IMR-90 (cell line): ENCODE measurements around the gene MGME1. TPM values are rescaled to one million over a fixed set of nuclear protein-coding genes. Genes with fewer than 3 reads are reported as not detected.

Experiments used
- ATAC-seq: fragments of 200-7000 bp; cut with Tn5 transposase; 2 replicates; pipeline ENCODE4 v1.9.1; 2020; ENCODE audit warnings: low read depth, mild to moderate bottlenecking, moderate library complexity
- BruUV-seq: library from RNA; stranded (reverse); fragments of 400-500 nt; replicated peaks from 2 replicates; lab custom pipeline; 2021; lab: Mats Ljungman, UMichigan
- CTCF ChIA-PET: fragments of 300-600 bp; formaldehyde crosslinking; extraction: SDS; loops from one replicate; lab custom pipeline; 2021; ENCODE audit warnings: antibody characterized with exemption; lab: Yijun Ruan, JAX
- POLR2A ChIA-PET: fragments of 300-600 bp; sonication (Branson Sonifier 250); formaldehyde crosslinking; loops from one replicate; lab custom pipeline; 2022; ENCODE audit warnings: antibody characterized with exemption; ENCODE audit not compliant: unreplicated experiment; lab: Charles Lee
- DNase-seq: peaks from one replicate; pipeline ENCODE4 v3.0.0; 2013
- H2AFZ ChIP-seq: replicated peaks from 2 replicates; pipeline ENCODE3; 2013; ENCODE audit warnings: low read length, mild to moderate bottlenecking; ENCODE audit not compliant: poor library complexity
- H2AK5ac ChIP-seq: 2 replicates; pipeline ENCODE4 v1.6.1; 2013; ENCODE audit warnings: low read depth, low read length, inconsistent platforms
- H2AK9ac ChIP-seq: replicated peaks from 2 replicates; pipeline ENCODE3; 2013; ENCODE audit warnings: mild to moderate bottlenecking, low read depth, low read length, moderate library complexity; ENCODE audit not compliant: poor library complexity
- H2BK120ac ChIP-seq: 2 replicates; pipeline ENCODE4 v1.6.1; 2013; ENCODE audit warnings: low read depth, low read length, inconsistent platforms
- H2BK15ac ChIP-seq: 3 replicates; pipeline ENCODE4 v1.6.1; 2013; ENCODE audit warnings: low read depth, low read length, inconsistent platforms
- H2BK20ac ChIP-seq: 2 replicates; pipeline ENCODE4 v1.6.1; 2013; ENCODE audit warnings: low read depth, mild to moderate bottlenecking, inconsistent platforms, low read length, moderate library complexity
- H2BK5ac ChIP-seq: 2 replicates; pipeline ENCODE4 v1.6.1; 2013; ENCODE audit warnings: mild to moderate bottlenecking, low read depth, low read length, inconsistent platforms; ENCODE audit not compliant: poor library complexity, severe bottlenecking
- H3K14ac ChIP-seq: replicated peaks from 2 replicates; pipeline ENCODE4 v1.6.1; 2013; ENCODE audit warnings: low read depth, low read length, inconsistent platforms
- H3K18ac ChIP-seq: 2 replicates; pipeline ENCODE4 v1.6.1; 2013; ENCODE audit warnings: low read depth, low read length, control low read depth
- H3K23ac ChIP-seq: 2 replicates; pipeline ENCODE4 v1.6.1; 2013; ENCODE audit warnings: low read depth, low read length, inconsistent platforms
- H3K27ac ChIP-seq: 2 replicates; pipeline ENCODE4 v1.5.1; 2013; ENCODE audit warnings: mild to moderate bottlenecking, control low read depth, low read length; ENCODE audit not compliant: insufficient read depth
- H3K27me3 ChIP-seq: 2 replicates; pipeline ENCODE4 v1.6.1; 2013; ENCODE audit warnings: low read length; ENCODE audit not compliant: control insufficient read depth, insufficient read depth
- H3K36me3 ChIP-seq: 2 replicates; pipeline ENCODE4 v1.6.1; 2013; ENCODE audit warnings: low read length, mixed read lengths; ENCODE audit not compliant: control insufficient read depth, insufficient read depth
- H3K4ac ChIP-seq: 2 replicates; pipeline ENCODE4 v1.6.1; 2013; ENCODE audit warnings: low read depth, low read length, inconsistent platforms
- H3K4me1 ChIP-seq: 2 replicates; pipeline ENCODE4 v1.6.1; 2013; ENCODE audit warnings: low read length, mixed read lengths; ENCODE audit not compliant: control insufficient read depth, insufficient read depth
- H3K4me2 ChIP-seq: 2 replicates; pipeline ENCODE4 v1.6.1; 2013; ENCODE audit warnings: low read depth, mild to moderate bottlenecking, control low read depth, low read length, moderate library complexity
- H3K4me3 ChIP-seq: 2 replicates; pipeline ENCODE4 v1.5.1; 2013; ENCODE audit warnings: low read depth, mild to moderate bottlenecking, control low read depth, low read length, moderate library complexity; ENCODE audit not compliant: insufficient read depth
- H3K56ac ChIP-seq: 2 replicates; pipeline ENCODE4 v1.6.1; 2013; ENCODE audit warnings: low read length, inconsistent platforms; ENCODE audit not compliant: insufficient read depth; ENCODE audit errors: extremely low read depth
- H3K79me1 ChIP-seq, 2 experiments: 2 replicates each; pipeline ENCODE4 v1.6.1; 2013; ENCODE audit warnings: low read length in 2 of 2, inconsistent platforms in 1 of 2, low read depth in 1 of 2
- H3K9ac ChIP-seq: 2 replicates; pipeline ENCODE4 v1.6.1; 2013; ENCODE audit warnings: low read depth, low read length, control low read depth
- H3K9me1 ChIP-seq: 2 replicates; pipeline ENCODE4 v1.6.1; 2013; ENCODE audit warnings: low read length, inconsistent platforms; ENCODE audit not compliant: insufficient read depth
- H3K9me3 ChIP-seq: 2 replicates; pipeline ENCODE4 v1.6.1; 2013; ENCODE audit warnings: low read length; ENCODE audit not compliant: control insufficient read depth, insufficient read depth
- H4K20me1 ChIP-seq: 2 replicates; pipeline ENCODE4 v1.6.1; 2013; ENCODE audit warnings: low read length, inconsistent platforms; ENCODE audit not compliant: insufficient read depth
- H4K5ac ChIP-seq: 2 replicates; pipeline ENCODE4 v1.6.1; 2013; ENCODE audit warnings: mild to moderate bottlenecking, low read depth, low read length, control low read depth
- H4K8ac ChIP-seq, 2 experiments: 2 replicates each; pipeline ENCODE4 v1.6.1; 2013; ENCODE audit warnings: low read depth in 2 of 2, low read length in 2 of 2, control low read depth in 1 of 2, inconsistent platforms in 1 of 2
- H4K91ac ChIP-seq: 2 replicates; pipeline ENCODE4 v1.6.1; 2013; ENCODE audit warnings: low read depth, low read length, inconsistent platforms; ENCODE audit not compliant: insufficient read depth
- MAZ ChIP-seq: IDR thresholded peaks from 2 replicates; pipeline ENCODE4 v1.6.1; 2012; ENCODE audit warnings: low read depth, mild to moderate bottlenecking, low read length, improper control_type of control experiment, moderate library complexity, borderline replicate concordance
- NFE2L2 ChIP-seq: fragments of 150-350 bp; IDR thresholded peaks from 2 replicates; pipeline ENCODE4 v1.6.1; 2016; ENCODE audit warnings: low read depth, mild to moderate bottlenecking, low read length
- WGBS, 2 experiments: methylation state at CpG; one replicate each; pipeline versions ENCODE4 v1.1.5 to v1.1.7; 2013; ENCODE audit warnings: missing lambda C conversion rate in 2 of 2; ENCODE audit not compliant: insufficient read length in 1 of 2; ENCODE audit errors: extremely low coverage in 2 of 2; 5-methylcytosine and 5-hydroxymethylcytosine counted together
- dilution Hi-C: fragments of 300-500 bp; cut with HindIII; formaldehyde crosslinking; loops from one replicate; pipeline ENCODE4 v1.14.3; 2018; ENCODE audit warnings: low sequenced_read_pairs; ENCODE audit not compliant: unreplicated experiment
- in situ Hi-C: fragments of 300-500 bp; cut with MboI; formaldehyde crosslinking; loops from 3 replicates; pipeline ENCODE4 v1.14.3; 2019; ENCODE audit warnings: low sequenced_read_pairs, inconsistent platforms, mixed read lengths
- intact Hi-C: fragments of 100-400 bp; cut with micrococcal nuclease; formaldehyde crosslinking; loops from 2 replicates; pipeline ENCODE4 v1.10.0; 2022
- polyA plus RNA-seq, 3 experiments: library from polyadenylated mRNA; depleted of rRNA; stranded (reverse); fragments of >200 nt; gene quantifications; 2 replicates each; pipeline ENCODE4 v1.2.3, GENCODE V29; 2012; ENCODE audit warnings: low replicate concordance in 1 of 3
- total RNA-seq: library from RNA; depleted of rRNA; stranded (reverse); fragments of >200 nt; gene quantifications from 2 replicates; pipeline ENCODE4 v1.2.3, GENCODE V29; 2012
- TF ChIP-seq, protein P1 (sequence below): conservative IDR thresholded peaks from 2 replicates; pipeline ENCODE4 v1.5.1; 2012; ENCODE audit warnings: mild to moderate bottlenecking, low read depth, low read length, improper control_type of control experiment

Gene MGME1
- total and polyA plus RNA-seq, 2 of the 4 experiments (the other 2 are of a cell fraction) = 7.2 to 9.3 TPM

DNA sequence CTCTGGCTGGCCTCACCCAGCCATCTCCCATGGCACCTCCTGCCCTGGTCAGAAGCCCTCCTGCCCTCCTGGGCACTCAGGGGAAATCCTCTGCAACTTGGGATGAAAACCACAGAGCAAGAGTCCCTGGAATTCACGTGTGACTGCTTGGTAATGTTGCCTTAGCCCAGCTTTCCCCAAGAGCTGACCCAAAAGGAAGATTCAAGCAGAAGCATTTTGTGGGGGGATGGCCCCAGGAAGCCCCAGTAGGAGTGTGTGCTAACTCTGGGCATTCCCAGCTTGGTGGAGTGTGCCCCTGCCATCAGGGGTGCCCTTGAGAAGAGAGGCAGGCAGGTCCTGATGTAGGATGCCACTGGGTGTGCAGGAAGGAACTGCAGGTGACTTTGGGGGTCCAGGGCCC is 35.7 kb upstream of the MGME1 start:
- in situ Hi-C loops (no loop called here), intact Hi-C loops (loop anchor here (10.0 kb wide), 1 partner anchor 398 kb away; the partner anchor contains the start of gene BFSP1), dilution Hi-C loops (no loop called here)
- Histone ChIP-seq H3K27ac (no peak overlapping the region), H3K79me1 (peaks cover 0 to 9% of the 10 kb centered on the region in 2 experiments; a peak in 1 of 4 replicates), H2AK9ac (no peak overlapping the region), H3K4me1 (peaks cover 16% of the 10 kb centered on the region), H2BK5ac (no peak overlapping the region), H3K9me1 (peaks cover 21% of the 10 kb centered on the region), H3K4me2 (no peak overlapping the region), H2BK15ac (no peak overlapping the region), H2AK5ac (no peak overlapping the region), H2AFZ (no peak overlapping the region), H3K14ac (no peak overlapping the region), H4K91ac (no peak overlapping the region), H4K20me1 (peaks cover 18% of the 10 kb centered on the region), H3K9me3 (peaks cover 3% of the 10 kb centered on the region; the same call in 1 of the 2 replicates), H3K23ac (no peak overlapping the region), H3K27me3 (no peaks in the 10 kb centered on the region), H3K4me3 (no peak overlapping the region), H4K8ac (no peak overlapping the region), H2BK20ac (no peak overlapping the region), H3K18ac (no peak overlapping the region), H3K56ac (no peak overlapping the region), H3K4ac (no peak overlapping the region), H4K5ac (no peak overlapping the region), H3K36me3 (no peaks in the 10 kb centered on the region), H2BK120ac (no peak overlapping the region), H3K9ac (no peak overlapping the region)
- no peak for ATAC-seq
- ChIA-PET POLR2A (no interaction called here), CTCF (no interaction called here)
- DNase-seq = no peak
- WGBS, 2 experiments = no CpG with 5 or more reads among the region's 1 CpG
- BruUV-seq = no TSS peak
- TF ChIP-seq MAZ (no peak), NFE2L2 (no peak)
- TF ChIP-seq, protein P1, sequence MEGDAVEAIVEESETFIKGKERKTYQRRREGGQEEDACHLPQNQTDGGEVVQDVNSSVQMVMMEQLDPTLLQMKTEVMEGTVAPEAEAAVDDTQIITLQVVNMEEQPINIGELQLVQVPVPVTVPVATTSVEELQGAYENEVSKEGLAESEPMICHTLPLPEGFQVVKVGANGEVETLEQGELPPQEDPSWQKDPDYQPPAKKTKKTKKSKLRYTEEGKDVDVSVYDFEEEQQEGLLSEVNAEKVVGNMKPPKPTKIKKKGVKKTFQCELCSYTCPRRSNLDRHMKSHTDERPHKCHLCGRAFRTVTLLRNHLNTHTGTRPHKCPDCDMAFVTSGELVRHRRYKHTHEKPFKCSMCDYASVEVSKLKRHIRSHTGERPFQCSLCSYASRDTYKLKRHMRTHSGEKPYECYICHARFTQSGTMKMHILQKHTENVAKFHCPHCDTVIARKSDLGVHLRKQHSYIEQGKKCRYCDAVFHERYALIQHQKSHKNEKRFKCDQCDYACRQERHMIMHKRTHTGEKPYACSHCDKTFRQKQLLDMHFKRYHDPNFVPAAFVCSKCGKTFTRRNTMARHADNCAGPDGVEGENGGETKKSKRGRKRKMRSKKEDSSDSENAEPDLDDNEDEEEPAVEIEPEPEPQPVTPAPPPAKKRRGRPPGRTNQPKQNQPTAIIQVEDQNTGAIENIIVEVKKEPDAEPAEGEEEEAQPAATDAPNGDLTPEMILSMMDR = no peak
